BLaER1 (cell line): ENCODE data around the gene EME1.
"Not testable (repeated sequence)": the region's sequence is repeated elsewhere in the genome, so short reads cannot be mapped to it uniquely, and the experiment has no call there.

ENCODE experiments used
- H3K27ac ChIP-seq: shearing (Covaris generic); formaldehyde crosslinking; 2 replicates; pipeline ENCODE4 v1.8.1; 2022
- H3K27me3 ChIP-seq: shearing (Covaris generic); formaldehyde crosslinking; 2 replicates; pipeline ENCODE4 v1.8.1; 2022
- H3K36me3 ChIP-seq: shearing (Covaris generic); formaldehyde crosslinking; 2 replicates; pipeline ENCODE4 v1.8.1; 2022
- H3K4me1 ChIP-seq: shearing (Covaris generic); formaldehyde crosslinking; 2 replicates; pipeline ENCODE4 v1.8.1; 2022
- H3K4me2 ChIP-seq: shearing (Covaris generic); formaldehyde crosslinking; 2 replicates; pipeline ENCODE4 v1.8.1; 2022
- H3K4me3 ChIP-seq: shearing (Covaris generic); formaldehyde crosslinking; 2 replicates; pipeline ENCODE4 v1.8.1; 2022
- H3K9ac ChIP-seq: shearing (Covaris generic); formaldehyde crosslinking; 2 replicates; pipeline ENCODE4 v1.8.1; 2022
- H3K9me3 ChIP-seq: shearing (Covaris generic); formaldehyde crosslinking; 2 replicates; pipeline ENCODE4 v1.8.1; 2022
- H4K20me1 ChIP-seq: shearing (Covaris generic); formaldehyde crosslinking; 2 replicates; pipeline ENCODE4 v1.8.1; 2022
- Cebpa-rat ChIP-seq: shearing (Covaris generic); IDR thresholded peaks from 2 replicates; pipeline ENCODE4 v1.8.1; 2022

Gene EME1

GRCh38 chr17:50389534-50389933, 16.5 kb downstream of the EME1 start:
- Histone ChIP-seq H3K4me1 (no peaks in the 10 kb centered on the region), H3K9me3 (no peaks in the 10 kb centered on the region), H3K9ac (no peak overlapping the region), H3K27ac (no peak overlapping the region), H3K36me3 (peaks cover 100% of the 10 kb centered on the region), H3K4me2 (no peak overlapping the region), H4K20me1 (peaks cover 67% of the 10 kb centered on the region), H3K4me3 (no peak overlapping the region), H3K27me3 (no peaks in the 10 kb centered on the region)
- TF ChIP-seq Cebpa-rat: no peak

GRCh38 chr17:50392621-50393020, 19.6 kb downstream of the EME1 start:
- Histone ChIP-seq H4K20me1 (peaks cover 81% of the 10 kb centered on the region), H3K36me3 (peaks cover 83% of the 10 kb centered on the region), H3K27ac (no peak overlapping the region)

GRCh38 chr17:50393700-50394099, 20.7 kb downstream of the EME1 start:
- H3K9me3 ChIP-seq: peaks cover 2% of the 10 kb centered on the region; the same call in 1 of the 2 replicates
- no peak overlapping the region for H3K9ac ChIP-seq
- no peak overlapping the region for H3K27ac ChIP-seq
- H3K4me1 ChIP-seq: peaks cover 24% of the 10 kb centered on the region
- no peak overlapping the region for H3K4me3 ChIP-seq
- H4K20me1 ChIP-seq: peaks cover 73% of the 10 kb centered on the region
- H3K4me2 ChIP-seq: no peak overlapping the region
- no peaks in the 10 kb centered on the region for H3K27me3 ChIP-seq
- TF ChIP-seq Cebpa-rat: no peak
- peaks cover 72% of the 10 kb centered on the region for H3K36me3 ChIP-seq

More at GRCh38 chr17:50392621-50393020, 19.6 kb downstream of the EME1 start:
- Histone ChIP-seq H3K4me1 (peaks cover 21% of the 10 kb centered on the region), H3K27me3 (no peaks in the 10 kb centered on the region), H3K9ac (no peak overlapping the region), H3K4me2 (no peak overlapping the region), H3K4me3 (no peak overlapping the region), H3K9me3 (no peaks in the 10 kb centered on the region)
- no peak for TF ChIP-seq Cebpa-rat

- Histone ChIP-seq H3K4me2 (peak overlapping the region; percentile 96; the same call in 1 of the 2 replicates), H3K27me3 (no peaks in the 10 kb centered on the region), H3K27ac (no peak overlapping the region), H3K4me3 (no peak overlapping the region), H4K20me1 (peaks cover 65% of the 10 kb centered on the region), H3K9ac (no peak overlapping the region), H3K9me3 (peaks cover 12% of the 10 kb centered on the region), H3K4me1 (peaks cover 24% of the 10 kb centered on the region), H3K36me3 (peaks cover 62% of the 10 kb centered on the region)
- no peak for TF ChIP-seq Cebpa-rat
These were observed 21.7 kb downstream of the EME1 start for GRCh38 chr17:50394711-50395110.

DNA sequence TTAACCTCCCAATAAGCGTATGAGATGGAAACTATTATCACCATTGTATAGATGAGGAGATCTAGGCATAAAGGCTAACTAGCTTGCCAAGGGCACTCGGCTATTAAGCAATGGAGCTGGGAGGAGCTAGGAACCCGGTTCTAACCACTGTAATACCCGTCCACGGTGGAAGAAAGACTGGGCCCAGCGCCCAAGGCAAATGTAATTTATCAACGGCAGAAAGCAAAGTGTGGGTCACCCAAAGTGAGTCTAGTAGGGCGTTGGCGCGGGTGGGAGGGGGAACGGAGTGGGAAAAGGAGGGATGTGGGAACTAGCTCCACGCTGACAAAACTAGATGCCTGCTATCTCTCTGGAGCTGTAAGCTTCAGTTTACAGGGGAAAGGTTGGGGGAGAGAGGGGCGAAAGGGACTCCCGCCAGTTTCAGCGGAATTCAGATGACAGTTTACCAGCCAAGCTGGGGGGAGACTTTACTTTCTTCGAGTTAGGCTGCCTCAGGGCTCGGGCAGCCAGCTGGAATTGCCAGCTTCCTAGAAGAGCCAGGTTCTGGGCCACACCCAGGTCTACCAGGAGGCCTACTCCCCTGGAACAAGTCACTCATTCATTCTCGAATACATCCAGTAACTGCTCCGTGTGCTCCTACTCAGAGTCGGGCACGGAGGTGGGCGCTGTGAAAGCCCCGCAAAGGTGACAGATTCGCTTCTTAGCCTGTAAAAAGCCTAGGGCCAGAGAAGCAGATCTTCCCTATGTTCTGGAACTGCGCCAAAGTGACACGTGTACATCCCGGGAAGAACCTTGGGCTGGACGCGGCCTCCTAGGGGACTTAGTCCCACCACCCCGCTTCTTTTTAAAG, 23.5 kb downstream of the EME1 start:
- Histone ChIP-seq H4K20me1 (peaks cover 51% of the 10 kb centered on the region), H3K4me2 (peak overlapping the region; percentile 96), H3K4me1 (peaks cover 24% of the 10 kb centered on the region), H3K27ac (peak overlapping the region; percentile 95), H3K4me3 (peak overlapping the region; percentile 81), H3K9me3 (peaks cover 19% of the 10 kb centered on the region), H3K36me3 (peaks cover 44% of the 10 kb centered on the region), H3K27me3 (no peaks in the 10 kb centered on the region), H3K9ac (peak overlapping the region; percentile 95)
- TF ChIP-seq Cebpa-rat: no peak

DNA sequence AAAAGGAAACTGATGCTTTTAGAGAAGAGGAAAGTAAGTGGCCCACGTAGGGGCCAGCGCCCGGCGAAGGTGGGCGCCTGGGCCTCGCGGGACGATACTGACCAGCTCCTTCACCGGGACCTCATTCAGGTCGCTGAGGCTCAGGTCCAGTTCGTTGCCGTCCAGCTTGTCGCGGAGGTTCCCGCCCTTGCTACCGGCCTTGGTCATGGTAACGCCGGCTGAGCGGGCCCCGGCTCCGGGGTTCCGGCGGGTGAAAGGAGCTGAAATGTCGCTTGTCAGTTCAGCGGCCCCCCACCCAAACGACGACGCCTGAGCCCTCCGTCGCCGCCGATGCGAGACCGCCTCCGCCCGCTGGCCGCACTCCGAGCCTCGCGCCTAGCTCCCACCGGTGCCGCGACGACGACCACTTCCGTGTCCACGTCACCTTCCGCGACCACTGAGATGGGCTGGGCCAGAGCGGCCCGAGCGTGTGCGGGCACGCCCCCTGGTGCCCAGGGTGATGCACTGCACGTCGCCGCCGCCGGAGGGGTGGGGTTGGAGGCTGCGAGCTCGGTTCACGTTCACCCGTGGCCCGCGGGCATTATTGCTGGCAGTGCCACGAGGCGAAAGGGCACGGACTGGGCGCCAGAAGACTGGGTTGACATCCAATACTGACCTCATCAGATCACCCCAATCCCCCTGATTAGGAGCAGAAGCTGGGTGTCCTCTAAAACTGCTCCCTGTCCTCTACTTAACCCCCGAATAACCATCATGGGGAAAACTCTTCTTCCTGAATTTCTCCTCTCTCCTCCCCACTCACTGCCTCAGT, 24.3 kb downstream of the EME1 start, which contains the start of gene LRRC59:
Gene LRRC59, minus strand, starts transcription at position 413 of the 808 bp plus-strand sequence. Its CDS starts 206 bp downstream, at position 207.
- Histone ChIP-seq H3K4me1 (peaks cover 24% of the 10 kb centered on the region), H3K9me3 (peaks cover 19% of the 10 kb centered on the region), H3K27me3 (no peaks in the 10 kb centered on the region), H3K27ac (peak within 1 kb of the TSS; percentile 95), H3K4me2 (peak within 1 kb of the TSS; percentile 96), H4K20me1 (peaks cover 44% of the 10 kb centered on the region), H3K4me3 (peak within 1 kb of the TSS; percentile 81), H3K9ac (peak within 1 kb of the TSS; percentile 95), H3K36me3 (peaks cover 36% of the 10 kb centered on the region)
- no peak for TF ChIP-seq Cebpa-rat

DNA sequence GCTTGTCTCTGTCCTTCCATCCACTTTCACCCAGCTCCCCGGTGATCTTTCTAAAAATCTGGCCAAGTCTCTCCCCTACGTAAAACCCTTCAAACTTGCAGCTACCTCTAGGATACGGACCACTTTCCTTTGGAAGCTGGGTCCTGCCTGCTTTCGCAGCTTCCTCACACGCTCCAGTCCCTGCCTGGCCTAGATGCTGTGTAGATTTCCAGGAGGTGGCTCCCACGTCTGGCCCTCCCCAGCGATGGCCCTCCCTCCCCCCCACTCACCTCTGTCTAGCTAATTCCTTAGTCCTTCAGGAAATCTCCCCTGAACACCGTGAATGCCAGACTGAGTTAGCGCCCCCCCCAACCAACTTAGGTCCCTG, 24.9 kb downstream of the EME1 start:
- TF ChIP-seq Cebpa-rat: no peak
- Histone ChIP-seq H3K27me3 (no peaks in the 10 kb centered on the region), H3K9ac (peak overlapping the region; percentile 95), H3K9me3 (peaks cover 19% of the 10 kb centered on the region), H4K20me1 (peaks cover 43% of the 10 kb centered on the region), H3K36me3 (peaks cover 30% of the 10 kb centered on the region), H3K4me2 (peak overlapping the region; percentile 96), H3K4me3 (peak overlapping the region; percentile 81; the same call in 1 of the 2 replicates), H3K4me1 (peaks cover 24% of the 10 kb centered on the region), H3K27ac (no peak overlapping the region; the same call in 1 of the 2 replicates)

- Histone ChIP-seq H3K36me3 (peaks cover 23% of the 10 kb centered on the region), H3K4me1 (peaks cover 24% of the 10 kb centered on the region), H4K20me1 (peaks cover 35% of the 10 kb centered on the region), H3K9me3 (peaks cover 19% of the 10 kb centered on the region)
- H3K27me3 ChIP-seq, H3K27ac ChIP-seq, H3K9ac ChIP-seq, H3K4me3 ChIP-seq, H3K4me2 ChIP-seq: not testable (repeated sequence)
These were observed 25.6 kb downstream of the EME1 start for GRCh38 chr17:50398672-50399071.

DNA sequence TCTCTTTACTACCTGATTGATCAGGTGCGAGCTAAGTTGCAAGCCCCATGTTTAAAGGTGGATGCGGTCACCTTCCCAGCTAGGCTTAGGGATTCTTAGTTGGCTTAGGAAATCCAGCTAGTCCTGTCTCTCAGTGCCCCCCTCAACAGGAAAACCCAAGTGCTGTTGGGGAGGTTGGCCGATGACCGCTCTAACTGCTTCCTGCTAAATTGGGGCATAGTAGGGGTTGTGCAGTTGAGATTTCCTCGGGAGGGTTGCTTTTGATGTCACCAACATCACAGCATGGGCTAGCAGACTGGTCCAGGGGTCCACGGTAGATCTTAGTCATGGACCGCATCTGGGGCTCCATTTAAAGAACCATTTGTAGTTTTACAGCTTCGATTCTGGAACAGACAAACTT, 26.6 kb downstream of the EME1 start:
- H4K20me1 ChIP-seq: peaks cover 26% of the 10 kb centered on the region
- peaks cover 19% of the 10 kb centered on the region for H3K9me3 ChIP-seq
- not testable (repeated sequence) for H3K4me3 ChIP-seq, H3K27me3 ChIP-seq, H3K4me2 ChIP-seq, H3K9ac ChIP-seq, H3K27ac ChIP-seq
- peaks cover 13% of the 10 kb centered on the region for H3K36me3 ChIP-seq
- peaks cover 24% of the 10 kb centered on the region for H3K4me1 ChIP-seq

DNA sequence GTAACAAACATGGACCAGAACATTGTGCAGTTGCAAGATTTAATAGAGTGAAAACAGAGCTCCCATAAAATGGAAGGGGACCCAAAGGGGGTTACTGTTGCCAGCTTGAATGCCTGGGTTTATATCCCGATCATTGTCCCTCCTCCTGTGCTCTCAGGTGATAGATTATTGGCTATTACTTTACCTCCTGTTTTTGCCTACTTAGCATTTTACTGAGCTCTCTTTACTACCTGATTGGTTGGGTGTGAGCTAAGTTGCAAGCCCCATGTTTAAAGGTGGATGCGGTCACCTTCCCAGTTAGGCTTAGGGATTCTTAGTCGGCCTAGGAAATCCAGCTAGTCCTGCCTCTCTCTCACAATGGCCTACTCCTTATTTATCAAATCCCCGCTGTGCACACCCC, 32.3 kb downstream of the EME1 start:
- not testable (repeated sequence) for H3K9me3 ChIP-seq, H4K20me1 ChIP-seq, H3K27ac ChIP-seq, H3K4me1 ChIP-seq, H3K36me3 ChIP-seq, H3K4me2 ChIP-seq, H3K9ac ChIP-seq, H3K4me3 ChIP-seq, H3K27me3 ChIP-seq
